HEK293 (cell line): ENCODE results near the gene ENDOG.

Source experiments
- GLI2 ChIP-seq: fragments of 450-650 bp; formaldehyde crosslinking; IDR thresholded peaks from 2 replicates; pipeline ENCODE4; 2017; ENCODE audit warnings: missing biosample characterization, missing genetic modification characterization, low read depth, borderline replicate concordance
- GLI4 ChIP-seq: fragments of 450-650 bp; formaldehyde crosslinking; IDR thresholded peaks from 2 replicates; pipeline ENCODE4 v1.5.1; 2016; ENCODE audit warnings: missing biosample characterization, missing genetic modification characterization
- GLIS2 ChIP-seq: fragments of 450-650 bp; formaldehyde crosslinking; IDR thresholded peaks from 2 replicates; pipeline ENCODE4 v1.5.1; 2016; ENCODE audit warnings: missing biosample characterization, missing genetic modification characterization
- HOXA7 ChIP-seq: sonication (generic); formaldehyde crosslinking; IDR thresholded peaks from 2 replicates; pipeline ENCODE4 v1.8.1; 2022; ENCODE audit warnings: missing genetic modification reagents, borderline replicate concordance
- IKZF3 ChIP-seq: fragments of 450-650 bp; IDR thresholded peaks from 2 replicates; pipeline ENCODE4 v1.5.0; 2018; ENCODE audit warnings: missing biosample characterization, mild to moderate bottlenecking, missing genetic modification characterization, moderate library complexity
- OVOL3 ChIP-seq: fragments of 450-650 bp; formaldehyde crosslinking; IDR thresholded peaks from 2 replicates; pipeline ENCODE4 v1.5.1; 2016; ENCODE audit warnings: missing biosample characterization, missing genetic modification characterization
- SALL2 ChIP-seq: fragments of 450-650 bp; formaldehyde crosslinking; IDR thresholded peaks from 2 replicates; pipeline ENCODE4 v1.5.0; 2017; ENCODE audit warnings: missing biosample characterization, mild to moderate bottlenecking, missing genetic modification characterization, borderline replicate concordance
- ZBTB8A ChIP-seq: fragments of 450-650 bp; formaldehyde crosslinking; IDR thresholded peaks from 2 replicates; pipeline ENCODE4 v1.5.1; 2016; ENCODE audit warnings: missing biosample characterization, missing genetic modification characterization
- ZFP69B ChIP-seq: fragments of 450-650 bp; formaldehyde crosslinking; IDR thresholded peaks from 2 replicates; pipeline ENCODE4 v1.5.1; 2016; ENCODE audit warnings: missing biosample characterization, missing genetic modification characterization
- ZNF10 ChIP-seq: fragments of 450-650 bp; formaldehyde crosslinking; IDR thresholded peaks from 2 replicates; pipeline ENCODE4 v1.5.1; 2017; ENCODE audit warnings: missing biosample characterization, missing genetic modification characterization
- ZNF112 ChIP-seq: fragments of 450-650 bp; formaldehyde crosslinking; IDR thresholded peaks from 2 replicates; pipeline ENCODE4 v1.5.0; 2017; ENCODE audit warnings: missing biosample characterization, missing genetic modification characterization
- ZNF16 ChIP-seq: fragments of 450-650 bp; formaldehyde crosslinking; IDR thresholded peaks from 2 replicates; pipeline ENCODE4 v1.5.1; 2016; ENCODE audit warnings: low read depth, missing biosample characterization, missing genetic modification characterization
- ZNF211 ChIP-seq: fragments of 450-650 bp; formaldehyde crosslinking; IDR thresholded peaks from 2 replicates; pipeline ENCODE4 v1.5.1; 2016; ENCODE audit warnings: low read depth, missing biosample characterization, missing genetic modification characterization
- ZNF341 ChIP-seq: fragments of 450-650 bp; formaldehyde crosslinking; IDR thresholded peaks from 2 replicates; pipeline ENCODE4; 2016; ENCODE audit warnings: low read depth, missing biosample characterization, missing genetic modification characterization
- ZNF37A ChIP-seq: fragments of 450-650 bp; IDR thresholded peaks from 2 replicates; pipeline ENCODE4 v1.5.1; 2018; ENCODE audit warnings: missing biosample characterization, missing genetic modification characterization
- ZNF416 ChIP-seq: fragments of 450-650 bp; formaldehyde crosslinking; IDR thresholded peaks from 2 replicates; pipeline ENCODE4 v1.5.1; 2016; ENCODE audit warnings: missing biosample characterization, missing genetic modification characterization
- ZNF600 ChIP-seq: fragments of 450-650 bp; formaldehyde crosslinking; IDR thresholded peaks from 2 replicates; pipeline ENCODE4 v1.5.1; 2016; ENCODE audit warnings: missing biosample characterization, missing genetic modification characterization
- ZNF664 ChIP-seq: fragments of 450-650 bp; formaldehyde crosslinking; IDR thresholded peaks from 2 replicates; pipeline ENCODE4 v1.5.1; 2016; ENCODE audit warnings: missing biosample characterization, missing genetic modification characterization
- ZNF776 ChIP-seq: fragments of 450-650 bp; formaldehyde crosslinking; IDR thresholded peaks from 2 replicates; pipeline ENCODE4 v1.5.0; 2017; ENCODE audit warnings: missing biosample characterization, missing genetic modification characterization, borderline replicate concordance
- ZNF791 ChIP-seq: fragments of 450-650 bp; formaldehyde crosslinking; IDR thresholded peaks from 2 replicates; pipeline ENCODE4 v1.5.1; 2016; ENCODE audit warnings: missing biosample characterization, missing genetic modification characterization
- ZSCAN23 ChIP-seq: fragments of 450-650 bp; formaldehyde crosslinking; IDR thresholded peaks from 2 replicates; pipeline ENCODE4 v1.5.1; 2016; ENCODE audit warnings: missing biosample characterization, missing genetic modification characterization
- TF ChIP-seq, protein P1 (sequence below): fragments of 450-650 bp; formaldehyde crosslinking; IDR thresholded peaks from 2 replicates; pipeline ENCODE4; 2016; ENCODE audit warnings: missing biosample characterization, missing genetic modification characterization
- TF ChIP-seq, protein P2 (sequence below): fragments of 450-650 bp; formaldehyde crosslinking; IDR thresholded peaks from 2 replicates; pipeline ENCODE4 v1.5.1; 2016; ENCODE audit warnings: missing biosample characterization, missing genetic modification characterization
- TF ChIP-seq, protein P3 (sequence below): fragments of 450-650 bp; IDR thresholded peaks from 2 replicates; pipeline ENCODE4 v1.5.1; 2018; ENCODE audit warnings: missing biosample characterization, mild to moderate bottlenecking, missing genetic modification characterization
- TF ChIP-seq, protein P4 (sequence below): fragments of 450-650 bp; formaldehyde crosslinking; IDR thresholded peaks from 2 replicates; pipeline ENCODE4 v1.5.1; 2016; ENCODE audit warnings: missing biosample characterization, missing genetic modification characterization

Gene ENDOG

DNA sequence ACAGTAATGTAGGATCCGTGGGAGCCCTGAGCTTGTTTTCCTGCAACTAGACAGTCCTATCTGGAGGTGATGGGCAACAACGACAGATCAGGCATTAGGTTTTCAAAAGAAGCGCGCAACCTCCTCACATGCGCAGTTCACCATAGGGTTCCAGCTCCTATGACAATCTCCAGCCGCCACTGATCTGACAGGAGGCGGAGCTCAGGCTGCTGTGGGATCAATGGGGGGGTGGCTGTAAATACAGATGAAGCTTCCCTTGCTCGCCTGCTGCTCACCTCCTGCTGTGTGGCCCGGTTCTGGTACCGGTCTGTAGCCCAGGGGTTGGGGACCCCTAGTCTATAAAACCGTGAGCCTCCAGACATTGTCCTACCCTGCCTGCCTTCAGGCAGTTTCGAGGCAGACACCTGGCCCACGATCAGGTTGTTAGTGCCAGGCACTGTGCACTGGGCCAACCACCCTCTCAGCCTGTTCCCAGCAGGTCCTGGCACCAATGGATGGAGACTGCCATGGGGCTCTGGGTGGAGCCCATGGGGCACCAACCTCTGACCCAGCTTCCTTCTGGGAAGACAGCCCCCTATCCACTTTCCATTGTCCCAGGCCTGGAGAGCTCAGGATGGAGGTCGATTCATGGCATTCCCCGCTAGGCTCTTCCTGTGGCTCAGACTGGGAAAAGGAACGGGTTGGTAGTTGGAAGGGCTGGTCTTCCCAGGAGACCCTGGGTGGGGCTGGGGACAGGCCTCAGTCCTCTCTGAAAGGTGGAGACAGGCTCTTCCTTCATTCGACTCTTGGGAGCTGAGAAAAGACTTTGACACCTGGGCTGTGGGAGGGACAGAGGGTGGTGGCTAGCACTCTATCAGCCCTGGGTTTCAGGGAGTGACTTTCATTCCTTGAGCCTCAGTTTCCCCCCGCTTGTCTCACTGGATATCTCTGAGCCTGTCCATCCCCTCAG is 1.7 kb downstream of the ENDOG start (continued):
- TF ChIP-seq GLIS2 (0 out of 2 replicates have a peak, but pooled peaks have one; percentile 12), OVOL3 (tag by site-specific recombination) (no peak), ZNF37A (no peak), ZNF16 (tag by site-specific recombination) (no peak), ZNF10 (tag by site-specific recombination) (no peak), ZBTB8A (tag by site-specific recombination) (peak; percentile 38; the same call in 1 of the 2 replicates), ZNF776 (tag by site-specific recombination) (no peak), GLI4 (tag by site-specific recombination) (no peak), IKZF3 (tag by site-specific recombination) (peak; percentile 69), SALL2 (tag by site-specific recombination) (no peak), ZFP69B (tag by site-specific recombination) (no peak), ZNF112 (no peak), ZNF416 (tag by site-specific recombination) (no peak), ZNF791 (tag by site-specific recombination) (no peak), HOXA7 (CRISPR knock-in tag) (no peak), ZNF211 (tag by site-specific recombination) (no peak), ZSCAN23 (tag by site-specific recombination) (no peak), ZNF664 (tag by site-specific recombination) (no peak), ZNF341 (tag by site-specific recombination) (peak; percentile 68), GLI2 (tag by site-specific recombination) (no peak), ZNF600 (tag by site-specific recombination) (no peak)
- TF ChIP-seq, protein P1, sequence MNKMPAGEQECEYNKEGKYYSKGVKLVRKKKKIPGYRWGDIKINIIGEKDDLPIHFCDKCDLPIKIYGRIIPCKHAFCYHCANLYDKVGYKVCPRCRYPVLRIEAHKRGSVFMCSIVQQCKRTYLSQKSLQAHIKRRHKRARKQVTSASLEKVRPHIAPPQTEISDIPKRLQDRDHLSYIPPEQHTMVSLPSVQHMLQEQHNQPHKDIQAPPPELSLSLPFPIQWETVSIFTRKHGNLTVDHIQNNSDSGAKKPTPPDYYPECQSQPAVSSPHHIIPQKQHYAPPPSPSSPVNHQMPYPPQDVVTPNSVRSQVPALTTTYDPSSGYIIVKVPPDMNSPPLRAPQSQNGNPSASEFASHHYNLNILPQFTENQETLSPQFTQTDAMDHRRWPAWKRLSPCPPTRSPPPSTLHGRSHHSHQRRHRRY (tag by site-specific recombination), result no peak
- TF ChIP-seq, protein P2, sequence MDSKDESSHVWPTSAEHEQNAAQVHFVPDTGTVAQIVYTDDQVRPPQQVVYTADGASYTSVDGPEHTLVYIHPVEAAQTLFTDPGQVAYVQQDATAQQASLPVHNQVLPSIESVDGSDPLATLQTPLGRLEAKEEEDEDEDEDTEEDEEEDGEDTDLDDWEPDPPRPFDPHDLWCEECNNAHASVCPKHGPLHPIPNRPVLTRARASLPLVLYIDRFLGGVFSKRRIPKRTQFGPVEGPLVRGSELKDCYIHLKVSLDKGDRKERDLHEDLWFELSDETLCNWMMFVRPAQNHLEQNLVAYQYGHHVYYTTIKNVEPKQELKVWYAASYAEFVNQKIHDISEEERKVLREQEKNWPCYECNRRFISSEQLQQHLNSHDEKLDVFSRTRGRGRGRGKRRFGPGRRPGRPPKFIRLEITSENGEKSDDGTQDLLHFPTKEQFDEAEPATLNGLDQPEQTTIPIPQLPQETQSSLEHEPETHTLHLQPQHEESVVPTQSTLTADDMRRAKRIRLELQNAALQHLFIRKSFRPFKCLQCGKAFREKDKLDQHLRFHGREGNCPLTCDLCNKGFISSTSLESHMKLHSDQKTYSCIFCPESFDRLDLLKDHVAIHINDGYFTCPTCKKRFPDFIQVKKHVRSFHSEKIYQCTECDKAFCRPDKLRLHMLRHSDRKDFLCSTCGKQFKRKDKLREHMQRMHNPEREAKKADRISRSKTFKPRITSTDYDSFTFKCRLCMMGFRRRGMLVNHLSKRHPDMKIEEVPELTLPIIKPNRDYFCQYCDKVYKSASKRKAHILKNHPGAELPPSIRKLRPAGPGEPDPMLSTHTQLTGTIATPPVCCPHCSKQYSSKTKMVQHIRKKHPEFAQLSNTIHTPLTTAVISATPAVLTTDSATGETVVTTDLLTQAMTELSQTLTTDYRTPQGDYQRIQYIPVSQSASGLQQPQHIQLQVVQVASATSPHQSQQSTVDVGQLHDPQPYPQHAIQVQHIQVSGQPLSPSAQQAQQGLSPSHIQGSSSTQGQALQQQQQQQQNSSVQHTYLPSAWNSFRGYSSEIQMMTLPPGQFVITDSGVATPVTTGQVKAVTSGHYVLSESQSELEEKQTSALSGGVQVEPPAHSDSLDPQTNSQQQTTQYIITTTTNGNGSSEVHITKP (tag by site-specific recombination), result 0 out of 2 replicates have a peak, but pooled peaks have one; percentile 11
- TF ChIP-seq, protein P3, sequence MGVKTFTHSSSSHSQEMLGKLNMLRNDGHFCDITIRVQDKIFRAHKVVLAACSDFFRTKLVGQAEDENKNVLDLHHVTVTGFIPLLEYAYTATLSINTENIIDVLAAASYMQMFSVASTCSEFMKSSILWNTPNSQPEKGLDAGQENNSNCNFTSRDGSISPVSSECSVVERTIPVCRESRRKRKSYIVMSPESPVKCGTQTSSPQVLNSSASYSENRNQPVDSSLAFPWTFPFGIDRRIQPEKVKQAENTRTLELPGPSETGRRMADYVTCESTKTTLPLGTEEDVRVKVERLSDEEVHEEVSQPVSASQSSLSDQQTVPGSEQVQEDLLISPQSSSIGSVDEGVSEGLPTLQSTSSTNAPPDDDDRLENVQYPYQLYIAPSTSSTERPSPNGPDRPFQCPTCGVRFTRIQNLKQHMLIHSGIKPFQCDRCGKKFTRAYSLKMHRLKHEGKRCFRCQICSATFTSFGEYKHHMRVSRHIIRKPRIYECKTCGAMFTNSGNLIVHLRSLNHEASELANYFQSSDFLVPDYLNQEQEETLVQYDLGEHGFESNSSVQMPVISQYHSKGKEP (tag by site-specific recombination), result no peak
- TF ChIP-seq, protein P4, sequence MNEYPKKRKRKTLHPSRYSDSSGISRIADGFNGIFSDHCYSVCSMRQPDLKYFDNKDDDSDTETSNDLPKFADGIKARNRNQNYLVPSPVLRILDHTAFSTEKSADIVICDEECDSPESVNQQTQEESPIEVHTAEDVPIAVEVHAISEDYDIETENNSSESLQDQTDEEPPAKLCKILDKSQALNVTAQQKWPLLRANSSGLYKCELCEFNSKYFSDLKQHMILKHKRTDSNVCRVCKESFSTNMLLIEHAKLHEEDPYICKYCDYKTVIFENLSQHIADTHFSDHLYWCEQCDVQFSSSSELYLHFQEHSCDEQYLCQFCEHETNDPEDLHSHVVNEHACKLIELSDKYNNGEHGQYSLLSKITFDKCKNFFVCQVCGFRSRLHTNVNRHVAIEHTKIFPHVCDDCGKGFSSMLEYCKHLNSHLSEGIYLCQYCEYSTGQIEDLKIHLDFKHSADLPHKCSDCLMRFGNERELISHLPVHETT (tag by site-specific recombination), result no peak
- TF ChIP-seq, all 188 proteins: peak for 8
